Cardiac septum (tissue), 1 donor: Measurements from ENCODE around the gene ALG10B. TPM values are rescaled to one million over a fixed set of nuclear protein-coding genes. Genes with fewer than 3 reads are reported as not detected.
"Not testable (repeated sequence)": the region's sequence is repeated elsewhere in the genome, so short reads cannot be mapped to it uniquely, and the experiment has no call there.

Experiments used
- DNase-seq: peaks from one replicate; pipeline ENCODE4 v3.0.0-alpha.2; 2020; ENCODE audit warnings: low spot score
- intact Hi-C: fragments of 100-400 bp; cut with DNase I; formaldehyde crosslinking; loops from one replicate; pipeline ENCODE4 v1.14.0; 2022
- long read RNA-seq: library from polyadenylated mRNA; unstranded; transcript quantifications from one replicate; pipeline ENCODE4 v2.0.0, GENCODE V29; 2021
- total RNA-seq: library from RNA; stranded (reverse); fragmentation: NEBNext Ultra II Directional; extraction: Animal tissue kit (Norgen Biotek cat#: 25700); gene quantifications from one replicate; pipeline ENCODE4 v1.2.1, GENCODE V29; 2021
- donor health status: DM: no; HTN: no; CAD: no.

ALG10B gene
- 5.5 TPM for total RNA-seq
- long read RNA-seq: 0 reads

GRCh38 chr12:38316391-38317129 is at the start of gene ALG10B:
Gene ALG10B, plus strand, starts transcription at chr12:38316774. Its CDS starts 120 bp downstream, at chr12:38316894.
- intact Hi-C loops: loop anchor here (5.0 kb wide), 1 partner anchor 179 kb away; no protein-coding TSS in a partner anchor
- DNase-seq: peak; percentile 94

GRCh38 chr12:38268612-38269011 is 48.0 kb upstream of the ALG10B start:
- no peak for DNase-seq
- intact Hi-C loops: no loop called here

GRCh38 chr12:38269897-38270296 is 46.7 kb upstream of the ALG10B start:
- DNase-seq: no peak
- intact Hi-C loops: no loop called here

- intact Hi-C loops: no loop called here
- no peak for DNase-seq
These were observed 36.8 kb upstream of the ALG10B start for GRCh38 chr12:38279756-38280155.

- no peak for DNase-seq
- intact Hi-C loops: no loop called here
These were observed 33.7 kb upstream of the ALG10B start for GRCh38 chr12:38282886-38283285.

- intact Hi-C loops: no loop called here
- DNase-seq: no peak
These were observed 27.2 kb upstream of the ALG10B start for GRCh38 chr12:38289396-38289795.

- DNase-seq: no peak
- intact Hi-C loops: no loop called here
These were observed 25.4 kb upstream of the ALG10B start for GRCh38 chr12:38291160-38291559.

- DNase-seq, intact Hi-C loops: not testable (repeated sequence)
These were observed 13.6 kb upstream of the ALG10B start for GRCh38 chr12:38302972-38303371.

- DNase-seq, intact Hi-C loops: not testable (repeated sequence)
These were observed 5.4 kb downstream of the ALG10B start for GRCh38 chr12:38321966-38322365.

GRCh38 chr12:38324912-38325311 is 8.3 kb downstream of the ALG10B start:
- intact Hi-C loops: loop anchor here (5.0 kb wide), 1 partner anchor 777 kb away; no protein-coding TSS in a partner anchor

GRCh38 chr12:38327356-38327755 is 10.8 kb downstream of the ALG10B start:
- DNase-seq: no peak
- intact Hi-C loops: loop anchor here (5.0 kb wide), 1 partner anchor 775 kb away; no protein-coding TSS in a partner anchor

More at GRCh38 chr12:38324912-38325311, 8.3 kb downstream of the ALG10B start:
- no peak for DNase-seq

- no peak for DNase-seq
- intact Hi-C loops: loop anchor here (5.0 kb wide), 1 partner anchor 774 kb away; no protein-coding TSS in a partner anchor
These were observed 11.8 kb downstream of the ALG10B start for GRCh38 chr12:38328306-38328895.

GRCh38 chr12:38330414-38330813 is 13.8 kb downstream of the ALG10B start:
- intact Hi-C loops, DNase-seq: not testable (repeated sequence)

- intact Hi-C loops: no loop called here
- DNase-seq: no peak
These were observed 16.2 kb downstream of the ALG10B start for GRCh38 chr12:38332814-38333213.

GRCh38 chr12:38342444-38342843 is 25.9 kb downstream of the ALG10B start:
- no peak for DNase-seq
- intact Hi-C loops: no loop called here

- DNase-seq, intact Hi-C loops: not testable (repeated sequence)
These were observed 26.7 kb downstream of the ALG10B start for GRCh38 chr12:38343256-38343655.

GRCh38 chr12:38343916-38344315 is 27.3 kb downstream of the ALG10B start:
- intact Hi-C loops: not testable (repeated sequence)

GRCh38 chr12:38350342-38351174 is 34.0 kb downstream of the ALG10B start:
- no peak for DNase-seq
- intact Hi-C loops: no loop called here

More at GRCh38 chr12:38343916-38344315, 27.3 kb downstream of the ALG10B start:
- DNase-seq: not testable (repeated sequence)

- intact Hi-C loops, DNase-seq: not testable (repeated sequence)
These were observed 34.6 kb downstream of the ALG10B start for GRCh38 chr12:38351175-38351508.

- DNase-seq: no peak
- intact Hi-C loops: no loop called here
These were observed 50.9 kb downstream of the ALG10B start for GRCh38 chr12:38367506-38367905.
